ENCODE data around the gene TEX51. TPM values are rescaled to one million over a fixed set of nuclear protein-coding genes. Genes with fewer than 3 reads are reported as not detected.

Gene TEX51
- total RNA-seq: not detected

DNA sequence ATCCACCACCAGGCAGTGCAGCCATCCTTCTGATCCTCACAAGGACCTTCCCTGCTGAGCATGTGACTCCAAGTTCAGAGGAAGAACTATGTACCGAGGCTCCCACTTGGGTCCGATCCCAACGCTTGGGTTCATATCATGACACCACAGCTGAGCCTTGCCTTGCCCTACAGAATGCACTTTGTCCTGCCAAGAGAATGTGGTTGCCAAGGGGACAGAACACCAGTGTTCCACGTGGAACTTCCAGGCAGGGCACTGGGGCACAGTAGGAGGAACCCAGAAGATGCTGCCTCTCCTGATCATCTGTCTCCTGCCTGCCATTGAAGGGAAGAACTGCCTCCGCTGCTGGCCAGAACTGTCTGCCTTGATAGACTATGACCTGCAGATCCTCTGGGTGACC lies at the start of gene TEX51:
TSS of gene TEX51 (plus strand) at position 255 of the 400 bp plus-strand sequence. CDS start at position 284, 29 bp downstream.
- DNase-seq: no peak

DNA sequence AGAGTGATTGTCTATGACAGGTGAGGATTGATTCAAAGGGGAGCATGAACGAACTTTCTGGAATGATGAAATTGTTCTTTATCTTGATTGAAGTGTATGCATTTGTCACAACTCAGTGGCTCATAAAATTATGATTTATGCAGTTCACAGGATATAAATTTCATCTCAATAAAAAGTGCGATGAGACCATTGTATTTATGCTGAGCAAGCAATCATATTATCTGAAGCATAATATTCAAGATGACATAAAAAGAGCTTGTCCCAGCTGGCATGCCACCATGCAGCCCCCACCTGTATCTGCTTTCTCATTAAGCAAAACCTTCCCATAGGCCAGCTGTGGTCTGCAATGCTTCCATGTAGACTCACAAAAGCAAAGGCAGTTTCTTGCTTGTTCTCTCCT lies 49.6 kb upstream of the TEX51 start:
- no peak for DNase-seq

DNA sequence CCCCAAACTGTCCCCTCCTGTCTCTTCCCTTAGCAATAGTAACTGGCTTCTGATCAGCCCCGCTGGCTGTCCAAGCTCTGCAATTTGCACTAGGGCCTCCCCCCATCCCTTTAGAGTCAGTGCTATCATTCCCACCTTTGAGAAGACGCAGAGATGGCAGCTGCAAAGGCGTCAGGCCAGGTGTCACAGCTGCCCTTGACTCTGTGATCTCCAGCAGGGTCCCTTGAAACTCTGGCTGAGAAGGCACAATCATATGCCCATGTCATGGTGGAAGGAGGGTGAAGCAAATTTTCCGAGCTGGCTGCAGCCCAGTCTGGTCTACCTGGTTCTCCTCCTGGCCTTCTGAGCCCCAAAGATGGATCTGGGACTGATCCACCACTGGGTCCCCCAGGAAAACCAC lies 49.2 kb upstream of the TEX51 start:
- DNase-seq: no peak

DNA sequence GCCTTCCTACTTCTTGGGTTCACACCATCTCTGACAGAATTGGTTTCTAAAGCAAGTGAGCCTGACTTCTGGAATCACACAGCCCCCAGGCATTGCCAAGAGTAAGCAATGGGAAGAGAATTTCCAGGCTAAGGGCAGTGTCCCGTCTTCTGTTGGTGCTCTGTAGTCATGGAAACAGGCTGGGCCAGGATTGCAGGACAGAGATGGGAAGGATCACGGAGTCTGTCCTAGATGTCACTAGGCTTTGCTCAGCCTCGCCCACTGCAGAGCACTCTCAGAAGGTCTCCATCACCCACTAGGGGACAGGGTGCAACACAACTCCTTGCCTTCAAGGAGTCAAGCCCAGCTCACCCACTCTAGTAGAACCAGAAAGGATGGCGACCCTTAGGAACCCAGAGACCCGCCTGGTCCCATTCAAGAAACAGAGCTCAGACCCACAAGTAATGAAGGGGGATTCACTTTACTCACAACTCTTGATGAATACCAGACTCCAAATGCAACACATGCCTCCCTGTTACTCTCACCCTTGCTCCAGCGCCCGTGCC lies 48.6 kb upstream of the TEX51 start:
- no peak for DNase-seq

DNA sequence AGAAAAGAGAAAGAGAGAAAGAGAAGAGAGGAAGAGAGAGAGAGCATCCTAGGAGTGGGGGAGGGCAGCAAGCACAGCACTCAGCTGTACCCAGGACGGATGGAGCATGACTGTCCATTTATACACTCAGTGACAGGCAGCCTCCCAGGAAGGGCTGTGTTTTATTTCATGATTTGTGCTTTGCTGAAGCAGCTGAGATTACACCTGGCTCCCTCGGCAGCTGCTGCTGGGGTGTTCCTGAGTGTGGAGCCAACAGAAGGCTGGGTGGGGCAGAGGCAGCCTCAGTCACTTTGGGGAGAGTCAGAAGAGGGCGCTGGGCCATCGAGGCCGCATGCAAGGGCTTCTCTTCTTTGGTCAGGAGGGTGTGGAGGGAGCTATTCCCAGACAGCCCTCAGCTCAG lies 47.8 kb upstream of the TEX51 start:
- DNase-seq: no peak

- DNase-seq: no peak
Measured at GRCh38 chr2:126851756-126852155, 46.9 kb upstream of the TEX51 start.

DNA sequence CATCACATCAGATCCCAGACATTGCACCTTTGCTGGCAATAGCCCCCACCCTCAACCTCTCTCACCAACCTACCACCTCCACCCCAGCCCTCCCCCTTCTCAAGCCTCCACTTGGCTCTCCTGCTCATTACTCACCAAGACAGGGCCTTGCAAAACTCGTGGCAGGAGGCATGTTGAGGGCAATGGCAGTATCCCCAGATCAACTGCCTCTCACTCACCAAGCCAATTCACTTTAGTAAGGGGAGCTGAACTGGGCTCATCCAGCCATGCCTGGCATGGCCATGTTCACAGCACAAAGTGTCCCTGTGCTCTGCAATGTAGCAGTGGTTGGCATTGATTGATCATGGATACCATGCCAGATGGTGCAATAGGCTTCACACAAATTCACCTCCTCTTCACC lies 46.3 kb upstream of the TEX51 start:
- DNase-seq: no peak

DNA sequence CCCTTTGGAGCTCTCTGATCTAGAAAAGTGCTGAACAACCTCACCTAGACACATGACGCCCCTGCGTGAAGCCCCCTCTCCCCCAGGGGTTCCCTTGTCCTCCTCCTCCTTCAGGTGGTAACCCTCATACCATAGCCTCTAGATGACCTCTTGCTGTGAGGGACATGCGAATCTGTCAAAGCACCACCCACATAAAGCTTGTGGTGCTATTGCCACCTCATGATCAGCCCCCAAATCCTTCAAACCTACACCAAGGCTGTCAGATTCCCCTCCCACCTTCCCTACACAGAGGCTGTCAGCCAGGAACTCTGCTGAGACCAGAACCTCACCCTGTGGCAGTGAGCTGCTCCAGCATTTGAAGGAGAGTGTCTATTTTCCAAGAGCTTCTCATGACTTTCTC lies 43.1 kb upstream of the TEX51 start:
- DNase-seq: no peak

GRCh38 chr2:126856403-126856802 lies 42.3 kb upstream of the TEX51 start:
- DNase-seq: no peak

DNA sequence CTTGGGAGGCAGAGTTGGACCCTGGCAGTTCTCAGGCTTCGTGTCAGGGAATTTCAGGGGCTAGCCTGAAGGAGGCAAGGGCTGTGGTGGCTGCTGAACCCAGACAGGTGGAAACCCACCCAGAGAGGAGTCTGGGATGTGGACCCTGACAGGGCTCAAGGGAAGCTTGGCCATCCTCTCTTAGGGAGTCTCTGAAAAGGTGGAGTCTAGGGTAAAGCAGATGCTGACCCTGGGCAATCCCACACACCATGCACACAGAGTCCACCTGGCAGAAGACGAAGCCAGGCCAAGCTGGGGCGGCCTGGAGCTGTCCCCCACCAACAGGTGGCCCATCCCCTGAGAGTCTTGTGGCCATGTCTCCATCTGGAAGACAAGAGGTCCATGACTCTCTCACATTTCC lies 41.2 kb upstream of the TEX51 start:
- no peak for DNase-seq

- DNase-seq: no peak
Measured at GRCh38 chr2:126858013-126858412, 40.7 kb upstream of the TEX51 start.

DNA sequence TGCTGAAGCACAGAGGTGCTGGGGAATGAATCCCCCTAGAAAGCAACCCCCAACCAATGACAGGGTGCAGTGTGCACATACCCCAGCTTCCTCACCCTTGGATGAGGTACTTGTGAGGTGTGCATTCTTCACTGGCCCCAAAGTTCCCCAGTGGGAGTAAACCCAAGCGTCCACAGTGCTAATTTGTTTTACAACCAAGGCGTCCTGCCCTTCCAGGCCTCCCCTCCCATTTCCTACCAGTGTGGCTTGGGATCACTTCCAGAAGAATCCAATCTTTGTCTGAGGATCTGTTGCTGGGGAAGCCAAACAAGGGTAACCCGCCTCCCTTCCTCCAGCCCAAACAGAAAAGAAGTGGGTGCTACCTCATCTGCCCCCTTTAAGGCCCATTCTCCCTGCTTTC lies 40.3 kb upstream of the TEX51 start:
- DNase-seq: no peak

GRCh38 chr2:126858991-126859390 lies 39.7 kb upstream of the TEX51 start:
- no peak for DNase-seq

GRCh38 chr2:126859631-126860030 lies 39.1 kb upstream of the TEX51 start:
- no peak for DNase-seq

GRCh38 chr2:126860385-126860784 lies 38.3 kb upstream of the TEX51 start:
- DNase-seq: no peak

DNA sequence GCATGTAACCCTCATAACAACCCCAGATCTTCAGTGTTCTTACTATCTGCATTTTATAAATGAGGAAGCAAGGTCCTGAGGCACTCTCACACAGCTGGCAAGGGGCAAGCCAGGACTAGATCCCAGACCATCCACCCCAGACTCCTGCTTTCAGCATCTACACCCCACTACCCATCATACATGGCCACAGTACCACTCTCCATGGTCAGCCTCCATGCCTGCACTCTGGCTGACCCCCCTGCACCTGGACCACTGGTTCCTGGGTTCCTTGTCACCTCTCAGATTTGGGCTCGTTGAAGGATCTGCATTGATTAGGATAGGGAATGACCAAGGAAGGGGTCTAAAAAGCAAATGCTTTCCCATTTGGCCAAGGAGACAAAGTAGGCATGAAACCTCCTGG lies 36.0 kb upstream of the TEX51 start:
- no peak for DNase-seq

DNA sequence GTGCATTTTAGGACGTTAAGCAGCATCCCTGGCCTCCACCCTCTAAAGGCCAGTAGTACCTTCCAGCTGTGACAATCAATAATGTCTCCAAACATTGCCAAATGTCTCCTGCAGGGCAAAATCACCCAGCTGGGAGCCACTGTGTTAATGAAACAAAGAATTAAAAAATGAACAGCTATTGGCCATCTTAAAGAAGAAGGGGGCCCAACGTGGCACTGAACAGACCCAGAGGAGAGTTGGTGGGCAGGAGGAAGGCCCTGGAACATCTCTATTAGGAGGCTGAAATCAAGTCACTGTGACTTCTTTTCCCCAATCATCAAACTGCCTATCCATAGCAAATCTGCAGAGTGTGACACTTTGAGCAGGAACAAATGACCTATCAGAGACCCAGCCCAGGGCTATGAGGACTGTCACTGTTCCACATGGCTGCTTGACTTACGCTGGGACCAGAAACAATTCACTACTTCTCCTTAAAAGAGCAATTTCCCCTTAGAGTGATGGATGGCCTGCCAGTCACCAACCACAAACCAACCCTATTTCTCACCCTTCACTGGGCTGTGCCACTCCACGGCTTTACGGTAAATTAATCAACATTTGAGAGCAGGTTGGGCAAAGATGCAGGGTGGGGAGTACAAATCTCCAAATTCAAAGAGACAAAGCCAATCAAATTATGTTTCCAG lies 35.2 kb upstream of the TEX51 start:
- no peak for DNase-seq

DNA sequence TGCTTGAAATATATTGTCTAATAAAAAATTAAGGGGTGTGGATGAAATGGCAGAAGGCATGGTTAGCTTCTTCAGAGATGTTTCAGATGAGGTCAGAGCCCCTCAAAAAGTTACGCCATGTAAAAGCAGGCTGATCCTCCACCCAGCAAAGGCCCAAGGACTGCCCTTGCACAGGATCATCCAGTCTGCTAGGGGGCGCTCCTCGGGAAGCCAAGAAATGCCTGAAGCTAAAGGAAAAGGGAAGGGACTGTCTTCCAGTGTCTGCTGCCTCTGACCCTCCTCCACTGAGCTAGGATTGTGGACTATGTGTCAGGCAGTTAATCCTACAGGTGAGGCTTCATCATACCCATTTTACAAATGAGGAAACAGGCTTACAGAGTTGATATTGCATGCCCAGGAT lies 33.8 kb upstream of the TEX51 start:
- DNase-seq: no peak

DNA sequence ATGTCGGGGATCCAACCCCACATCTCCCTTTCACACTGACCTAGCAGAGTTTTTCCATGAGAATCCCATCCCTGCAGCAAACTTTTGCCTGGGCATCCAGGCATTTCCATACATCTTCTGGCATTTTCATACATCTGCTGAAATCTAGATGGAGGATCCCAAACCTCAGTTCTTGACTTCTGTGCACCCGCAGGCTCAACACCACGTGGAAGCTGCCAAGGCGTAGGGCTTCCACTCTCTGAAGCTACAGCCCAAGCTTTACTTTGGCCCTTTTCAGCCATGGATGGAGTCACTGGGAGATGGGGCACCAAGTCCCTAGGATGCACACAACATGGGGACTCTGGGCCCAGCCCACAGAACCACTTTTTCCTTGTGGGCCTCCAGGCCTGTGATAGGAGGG lies 32.2 kb upstream of the TEX51 start:
- no peak for DNase-seq

- no peak for DNase-seq
Measured at GRCh38 chr2:126874961-126875360, 23.7 kb upstream of the TEX51 start.

GRCh38 chr2:126876631-126877030 lies 22.1 kb upstream of the TEX51 start:
- DNase-seq: no peak

DNA sequence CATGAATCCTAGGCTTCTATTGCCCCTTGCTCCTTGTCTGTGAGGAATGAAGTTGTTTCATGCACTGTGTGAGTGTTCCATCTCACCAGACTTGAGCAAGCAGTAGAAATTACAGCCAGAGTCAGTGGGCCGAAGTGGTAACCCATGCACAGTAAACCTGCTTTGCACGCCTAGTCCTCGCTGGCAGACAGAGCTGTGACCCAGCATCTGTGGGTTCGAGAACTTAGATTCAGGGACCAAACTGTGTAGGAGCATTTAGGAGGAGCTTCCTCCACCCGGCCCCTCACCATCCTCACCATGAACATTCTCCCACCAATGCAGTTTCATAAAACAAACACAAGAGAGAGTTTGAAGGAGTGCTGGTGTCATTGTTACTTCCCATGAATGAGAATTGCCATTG lies 21.6 kb upstream of the TEX51 start:
- no peak for DNase-seq

GRCh38 chr2:126877861-126878565 lies 20.7 kb upstream of the TEX51 start:
- no peak for DNase-seq

DNA sequence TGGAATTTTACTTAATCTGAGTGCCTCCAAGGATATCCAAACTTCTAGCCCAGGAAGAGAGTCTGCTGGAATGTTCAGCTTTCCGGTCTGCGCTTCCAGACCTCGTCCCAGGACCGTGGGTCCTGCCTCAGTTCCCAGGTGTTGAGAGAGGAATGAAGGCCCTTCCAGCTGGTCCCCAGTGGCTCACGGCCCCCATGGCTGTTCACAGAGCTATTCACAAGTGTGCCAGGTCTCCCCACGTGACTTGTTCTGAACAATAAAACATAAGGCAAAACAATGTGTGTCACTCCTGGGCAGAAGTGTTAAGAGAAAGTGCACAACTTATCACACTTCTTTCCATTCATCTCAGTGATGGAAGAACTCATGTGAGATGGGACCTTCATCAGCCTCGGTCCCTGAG lies 20.1 kb upstream of the TEX51 start:
- DNase-seq: no peak

Data from effector CD4-positive, alpha-beta T cell (primary cell).